Stomach smooth muscle (tissue), 2 donors: ENCODE results near the gene HDAC4.

ENCODE experiments used
- H3K27ac ChIP-seq: one replicate; pipeline ENCODE4 v1.7.0; 2013; ENCODE audit warnings: mild to moderate bottlenecking, low read length, inconsistent platforms
- H3K27me3 ChIP-seq, 2 donors: one replicate each; pipeline ENCODE4 v1.7.0; 2013; ENCODE audit warnings: low read length in 2 of 2; ENCODE audit not compliant: insufficient read depth in 2 of 2, control insufficient read depth in 1 of 2
- H3K36me3 ChIP-seq, 2 donors: one replicate each; pipeline ENCODE4 v1.7.0; 2013; ENCODE audit warnings: low read length in 2 of 2; ENCODE audit not compliant: control insufficient read depth in 2 of 2, insufficient read depth in 2 of 2
- H3K4me1 ChIP-seq: one replicate; pipeline ENCODE4 v1.7.0; 2013; ENCODE audit warnings: low read length; ENCODE audit not compliant: control insufficient read depth, insufficient read depth
- H3K4me3 ChIP-seq, 2 donors: one replicate each; pipeline ENCODE4 v1.7.0; 2013; ENCODE audit warnings: low read length in 2 of 2
- H3K9ac ChIP-seq, 2 donors: one replicate each; pipeline ENCODE4 v1.7.0; 2013; ENCODE audit warnings: low read length in 2 of 2, mild to moderate bottlenecking in 1 of 2
- H3K9me3 ChIP-seq, 2 donors: one replicate each; pipeline ENCODE4 v1.7.0; 2013; ENCODE audit warnings: low read length in 2 of 2; ENCODE audit not compliant: control insufficient read depth in 2 of 2
- donor health status: healthy.
- donor health status: Pancreatic carcinoma.

HDAC4 gene

DNA sequence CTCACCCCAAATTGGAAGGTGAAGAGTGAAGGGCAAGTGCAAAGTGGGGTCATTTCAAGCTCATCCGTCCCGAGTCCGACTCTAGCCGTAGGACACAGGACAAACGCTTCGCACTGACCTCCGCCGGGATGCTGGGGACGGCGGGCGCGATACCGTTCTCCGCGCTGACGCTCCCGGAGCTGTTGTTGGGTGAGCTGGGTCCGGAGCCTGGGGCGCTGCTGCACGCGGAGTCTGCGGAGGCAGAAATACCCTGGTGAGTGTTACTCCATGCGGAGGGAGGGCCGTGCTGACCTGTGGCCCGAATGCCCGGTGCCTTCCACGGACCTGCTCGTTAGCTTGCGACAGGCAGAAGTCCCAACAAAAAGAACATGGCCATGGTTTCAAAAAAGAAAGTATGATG is 261.3 kb downstream of the HDAC4 start:
- H3K4me3 ChIP-seq = no peak overlapping the region
- H3K27ac ChIP-seq = no peak overlapping the region
- peaks cover 55 to 60% of the 10 kb centered on the region in 2 donors for H3K36me3 ChIP-seq
- H3K4me1 ChIP-seq = peaks cover 25% of the 10 kb centered on the region
- no peaks in the 10 kb centered on the region for H3K27me3 ChIP-seq
- no peak overlapping the region for H3K9ac ChIP-seq
- H3K9me3 ChIP-seq = no peaks in the 10 kb centered on the region

GRCh38 chr2:239139101-239139500 is 261.7 kb downstream of the HDAC4 start:
- H3K4me3 ChIP-seq = no peak overlapping the region
- H3K27ac ChIP-seq = no peak overlapping the region
- H3K9ac ChIP-seq = no peak overlapping the region
- H3K4me1 ChIP-seq = peaks cover 23% of the 10 kb centered on the region
- peaks cover 55 to 60% of the 10 kb centered on the region in 2 donors for H3K36me3 ChIP-seq
- H3K27me3 ChIP-seq = no peaks in the 10 kb centered on the region
- H3K9me3 ChIP-seq = no peaks in the 10 kb centered on the region

DNA sequence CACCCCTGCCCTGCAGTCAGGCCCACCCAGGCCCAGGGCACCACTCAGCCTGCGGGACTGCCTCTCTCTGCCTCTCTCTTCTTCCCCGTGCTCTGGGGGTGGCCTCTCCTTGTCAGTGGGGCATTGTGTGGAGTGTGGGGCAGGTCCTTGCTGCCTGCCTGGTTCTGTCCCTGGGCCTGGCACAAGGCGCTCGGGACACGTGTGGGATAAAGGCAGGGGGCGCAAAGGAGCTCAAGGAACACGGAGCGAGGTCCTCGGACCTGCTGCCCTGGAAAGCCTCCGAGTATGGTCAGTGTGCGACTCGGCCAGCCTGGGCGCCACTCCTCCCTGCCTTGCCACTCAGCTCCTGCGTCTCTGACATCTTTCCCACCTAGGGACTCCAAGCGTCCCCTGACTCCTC is 262.2 kb downstream of the HDAC4 start:
- Histone ChIP-seq H3K9ac (peak overlapping the region in 1 of 2 donors; percentile 13), H3K4me3 (no peak overlapping the region), H3K9me3 (no peaks in the 10 kb centered on the region), H3K36me3 (peaks cover 58 to 64% of the 10 kb centered on the region in 2 donors), H3K27me3 (no peaks in the 10 kb centered on the region), H3K27ac (peak overlapping the region; percentile 41), H3K4me1 (peaks cover 18% of the 10 kb centered on the region)

GRCh38 chr2:239137898-239138283 is 262.9 kb downstream of the HDAC4 start:
- no peaks in the 10 kb centered on the region for H3K9me3 ChIP-seq
- H3K9ac ChIP-seq = no peak overlapping the region
- no peak overlapping the region for H3K4me3 ChIP-seq
- peaks cover 17% of the 10 kb centered on the region for H3K4me1 ChIP-seq
- no peaks in the 10 kb centered on the region for H3K27me3 ChIP-seq
- peaks cover 58 to 64% of the 10 kb centered on the region in 2 donors for H3K36me3 ChIP-seq
- no peak overlapping the region for H3K27ac ChIP-seq

DNA sequence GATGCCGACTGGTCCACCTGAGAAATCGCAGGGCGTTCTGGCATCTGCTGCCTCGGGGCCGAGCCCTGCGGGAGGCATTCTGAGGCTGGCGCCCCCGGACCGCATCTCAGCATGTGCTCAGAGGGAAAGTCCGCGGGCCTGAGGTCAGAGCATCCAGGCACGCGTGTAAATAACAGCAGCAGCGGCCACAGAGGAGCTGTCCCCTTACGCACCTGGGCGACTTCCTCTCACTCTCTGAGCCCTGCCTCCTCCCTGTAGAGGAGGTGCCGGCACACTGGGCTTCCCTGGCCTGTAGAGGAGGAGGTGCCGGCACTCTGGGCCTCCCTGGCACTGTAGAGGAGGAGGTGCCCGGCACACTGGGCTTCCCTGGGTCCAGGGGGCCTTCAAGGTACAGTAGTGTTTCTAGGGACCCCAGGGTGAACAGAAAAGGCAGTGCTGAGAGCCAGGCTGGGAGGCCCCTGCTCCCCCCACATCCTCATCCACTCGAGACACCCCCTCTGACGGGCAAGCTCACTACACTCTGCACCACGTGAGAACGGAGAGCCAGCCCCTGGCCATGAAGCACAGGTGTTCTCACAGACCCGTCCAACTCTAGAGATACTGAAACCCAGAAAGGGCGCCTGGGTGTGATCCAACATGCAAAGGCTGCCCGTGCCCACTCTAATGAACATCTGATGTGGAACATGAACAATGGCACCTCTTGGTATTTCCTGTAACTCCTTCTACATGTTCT is 263.5 kb downstream of the HDAC4 start:
- peaks cover 55 to 61% of the 10 kb centered on the region in 2 donors for H3K36me3 ChIP-seq

DNA sequence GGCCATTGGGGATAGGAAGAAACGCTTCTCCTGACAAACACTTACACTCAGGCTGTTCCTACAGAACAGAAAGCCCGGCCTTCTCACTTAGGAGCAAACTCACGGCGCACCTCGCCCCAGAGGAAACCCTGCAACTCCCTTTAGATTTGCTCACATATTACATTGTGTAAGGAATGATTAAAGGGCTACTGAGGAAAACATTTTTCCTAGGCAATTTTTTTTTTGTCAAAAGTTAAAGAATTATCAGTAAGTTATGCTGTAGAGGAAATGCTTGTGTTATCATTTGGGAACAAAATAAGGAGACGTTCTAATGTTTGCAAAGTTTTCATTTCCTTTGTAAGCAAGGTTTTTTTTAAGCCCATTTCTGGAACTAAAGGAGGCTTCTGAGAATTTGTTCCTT is 264.1 kb downstream of the HDAC4 start:
- peaks cover 17% of the 10 kb centered on the region for H3K4me1 ChIP-seq
- no peak overlapping the region for H3K27ac ChIP-seq
- no peak overlapping the region for H3K4me3 ChIP-seq
- H3K27me3 ChIP-seq = no peaks in the 10 kb centered on the region
- H3K9me3 ChIP-seq = no peaks in the 10 kb centered on the region
- H3K36me3 ChIP-seq = peaks cover 58% of the 10 kb centered on the region in 2 donors
- no peak overlapping the region for H3K9ac ChIP-seq

More for the DNA sequence above, 263.5 kb downstream of the HDAC4 start:
- H3K9ac ChIP-seq = no peak overlapping the region
- H3K4me3 ChIP-seq = no peak overlapping the region
- H3K9me3 ChIP-seq = no peaks in the 10 kb centered on the region
- H3K4me1 ChIP-seq = peaks cover 17% of the 10 kb centered on the region
- H3K27ac ChIP-seq = no peak overlapping the region
- H3K27me3 ChIP-seq = no peaks in the 10 kb centered on the region

DNA sequence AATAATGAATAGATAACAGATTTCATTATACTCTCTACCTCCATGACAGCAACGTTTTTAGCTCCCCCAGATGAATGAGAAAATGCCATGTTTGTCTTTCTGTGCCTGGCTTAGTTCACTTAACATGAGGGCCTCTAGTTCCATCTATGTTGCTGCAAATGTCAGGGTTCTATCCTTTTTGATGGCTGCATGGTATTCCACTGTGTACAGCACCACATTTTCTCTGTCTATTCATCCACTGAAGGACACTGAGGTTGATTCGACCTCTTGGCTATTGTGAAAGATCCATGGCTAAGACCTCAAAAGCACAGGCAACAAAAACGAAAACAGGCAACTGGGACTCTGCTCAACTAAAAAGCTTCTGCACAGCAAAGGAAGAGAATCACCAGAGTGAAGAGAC is 264.6 kb downstream of the HDAC4 start:
- Histone ChIP-seq H3K4me1 (peaks cover 17% of the 10 kb centered on the region), H3K27ac (no peak overlapping the region), H3K9ac (no peak overlapping the region), H3K36me3 (peaks cover 62% of the 10 kb centered on the region in 2 donors), H3K9me3 (no peaks in the 10 kb centered on the region), H3K27me3 (no peaks in the 10 kb centered on the region), H3K4me3 (no peak overlapping the region)

GRCh38 chr2:239135531-239135930 is 265.3 kb downstream of the HDAC4 start:
- H3K27me3 ChIP-seq = no peaks in the 10 kb centered on the region
- H3K36me3 ChIP-seq = peaks cover 63 to 66% of the 10 kb centered on the region in 2 donors
- no peak overlapping the region for H3K4me3 ChIP-seq
- H3K4me1 ChIP-seq = peaks cover 13% of the 10 kb centered on the region
- no peaks in the 10 kb centered on the region for H3K9me3 ChIP-seq
- H3K27ac ChIP-seq = no peak overlapping the region
- H3K9ac ChIP-seq = no peak overlapping the region

DNA sequence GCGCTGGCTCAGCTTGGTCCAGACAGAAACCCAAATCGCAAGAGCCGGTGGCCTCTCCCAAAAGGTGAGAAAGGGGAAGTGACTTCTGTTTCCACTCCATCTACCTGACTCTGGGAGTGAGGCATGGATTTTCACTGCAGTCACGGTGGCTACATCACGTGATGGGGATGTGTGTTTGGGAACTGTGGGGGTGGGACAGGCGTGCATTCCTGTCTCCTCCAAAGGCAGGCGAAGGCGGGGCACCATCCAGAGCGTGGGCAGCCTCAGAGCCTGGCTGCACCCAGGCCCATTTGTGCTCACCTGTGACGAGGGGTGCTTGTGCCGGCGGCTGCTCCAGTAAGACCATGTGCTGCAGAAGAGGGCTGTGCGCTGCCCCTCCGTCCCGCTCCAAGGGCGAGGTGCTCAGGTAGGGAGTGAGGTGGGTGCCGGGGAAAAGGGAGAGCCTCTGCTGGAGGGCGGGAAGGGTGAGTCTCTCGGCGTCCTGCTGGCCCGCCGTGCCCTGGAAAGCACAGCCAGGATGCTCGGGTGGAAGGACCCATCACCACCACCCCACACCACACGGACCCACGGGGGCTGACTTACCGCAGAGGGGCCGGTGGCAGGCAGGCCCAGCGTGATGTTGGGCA is 266.8 kb downstream of the HDAC4 start:
- Histone ChIP-seq H3K9me3 (no peaks in the 10 kb centered on the region), H3K27me3 (no peaks in the 10 kb centered on the region), H3K27ac (no peak overlapping the region), H3K4me1 (peaks cover 10% of the 10 kb centered on the region), H3K4me3 (no peak overlapping the region), H3K36me3 (peaks cover 61 to 64% of the 10 kb centered on the region in 2 donors), H3K9ac (no peak overlapping the region)

- peaks cover 62 to 66% of the 10 kb centered on the region in 2 donors for H3K36me3 ChIP-seq
- no peaks in the 10 kb centered on the region for H3K27me3 ChIP-seq
- H3K27ac ChIP-seq = no peak overlapping the region
- H3K9me3 ChIP-seq = no peaks in the 10 kb centered on the region
- H3K4me3 ChIP-seq = no peak overlapping the region
- no peak overlapping the region for H3K9ac ChIP-seq
- peaks cover 4% of the 10 kb centered on the region for H3K4me1 ChIP-seq
Observed at GRCh38 chr2:239132786-239133185, 268.0 kb downstream of the HDAC4 start.

GRCh38 chr2:239132156-239132709 is 268.6 kb downstream of the HDAC4 start:
- H3K27me3 ChIP-seq = no peaks in the 10 kb centered on the region
- no peak overlapping the region for H3K27ac ChIP-seq
- no peaks in the 10 kb centered on the region for H3K9me3 ChIP-seq
- H3K36me3 ChIP-seq = peaks cover 65 to 69% of the 10 kb centered on the region in 2 donors
- H3K9ac ChIP-seq = no peak overlapping the region
- H3K4me1 ChIP-seq = peaks cover 4% of the 10 kb centered on the region
- H3K4me3 ChIP-seq = no peak overlapping the region
